H9 (cell line): ENCODE data around the gene GABRB1. TPM values are rescaled to one million over a fixed set of nuclear protein-coding genes. Genes with fewer than 3 reads are reported as not detected.

Source experiments
- DNase-seq: peaks from one replicate; pipeline ENCODE4 v3.0.0-alpha.2; 2017
- H2AFZ ChIP-seq: one replicate; pipeline ENCODE4 v1.6.1; 2013; ENCODE audit warnings: mild to moderate bottlenecking, low read length, control low read depth, moderate library complexity
- H2AK5ac ChIP-seq: 2 replicates; pipeline ENCODE4 v1.6.1; 2013; ENCODE audit warnings: low read length, control low read depth, mixed read lengths; ENCODE audit not compliant: insufficient read length
- H2BK120ac ChIP-seq: one replicate; pipeline ENCODE4 v1.6.1; 2013; ENCODE audit warnings: low read depth, mild to moderate bottlenecking, low read length, control low read depth, inconsistent platforms; ENCODE audit not compliant: poor library complexity, severe bottlenecking
- H2BK12ac ChIP-seq: 2 replicates; pipeline ENCODE4 v1.6.1; 2013; ENCODE audit warnings: low read length, control low read depth, mixed read lengths, low read depth; ENCODE audit not compliant: insufficient read length
- H2BK15ac ChIP-seq: 2 replicates; pipeline ENCODE4 v1.6.1; 2013; ENCODE audit warnings: low read depth, low read length, control low read depth
- H2BK20ac ChIP-seq: one replicate; pipeline ENCODE4 v1.6.1; 2013; ENCODE audit warnings: low read depth, mild to moderate bottlenecking, low read length, control low read depth, inconsistent platforms; ENCODE audit not compliant: poor library complexity, severe bottlenecking
- H2BK5ac ChIP-seq: 2 replicates; pipeline ENCODE4 v1.6.1; 2013; ENCODE audit warnings: low read length, control low read depth, mixed read lengths; ENCODE audit not compliant: insufficient read length
- H3K14ac ChIP-seq: 2 replicates; pipeline ENCODE4 v1.6.1; 2013; ENCODE audit warnings: low read length, control low read depth; ENCODE audit not compliant: insufficient read depth
- H3K18ac ChIP-seq: 2 replicates; pipeline ENCODE4 v1.6.1; 2013; ENCODE audit warnings: low read depth, mild to moderate bottlenecking, mixed read lengths, low read length, control low read depth; ENCODE audit not compliant: insufficient read length
- H3K23ac ChIP-seq: 2 replicates; pipeline ENCODE4 v1.6.1; 2013; ENCODE audit warnings: low read length, control low read depth, mixed read lengths, low read depth; ENCODE audit not compliant: insufficient read length
- H3K23me2 ChIP-seq: 2 replicates; pipeline ENCODE4 v1.6.1; 2013; ENCODE audit warnings: low read depth, mild to moderate bottlenecking, mixed read lengths, low read length, control low read depth; ENCODE audit not compliant: insufficient read length, poor library complexity, severe bottlenecking
- H3K27ac ChIP-seq: 2 replicates; pipeline ENCODE4 v1.5.1; 2013; ENCODE audit warnings: low read length, control low read depth, mixed read lengths, low read depth; ENCODE audit not compliant: insufficient read length
- H3K27me3 ChIP-seq: 2 replicates; pipeline ENCODE4 v1.6.1; 2013; ENCODE audit warnings: low read length, control low read depth, inconsistent platforms; ENCODE audit not compliant: insufficient read depth
- H3K4ac ChIP-seq: 2 replicates; pipeline ENCODE4 v1.6.1; 2013; ENCODE audit warnings: low read depth, mild to moderate bottlenecking, control low read depth, inconsistent platforms, low read length, moderate library complexity
- H3K4me1 ChIP-seq: 2 replicates; pipeline ENCODE4 v1.6.1; 2013; ENCODE audit warnings: low read length, control low read depth, inconsistent platforms; ENCODE audit not compliant: insufficient read depth
- H3K4me2 ChIP-seq: 2 replicates; pipeline ENCODE4 v1.6.1; 2013; ENCODE audit warnings: low read length, control low read depth, mixed read lengths; ENCODE audit not compliant: insufficient read length, insufficient read depth
- H3K56ac ChIP-seq: 2 replicates; pipeline ENCODE4 v1.6.1; 2013; ENCODE audit warnings: low read depth, mild to moderate bottlenecking, mixed read lengths, low read length, control low read depth; ENCODE audit not compliant: insufficient read length
- H3K79me1 ChIP-seq: 2 replicates; pipeline ENCODE4 v1.6.1; 2013; ENCODE audit warnings: low read depth, mild to moderate bottlenecking, moderate library complexity, low read length, control low read depth, inconsistent platforms; ENCODE audit not compliant: insufficient read depth, poor library complexity, severe bottlenecking
- H3K79me2 ChIP-seq: 2 replicates; pipeline ENCODE4 v1.6.1; 2013; ENCODE audit warnings: low read length, control low read depth, inconsistent platforms; ENCODE audit not compliant: insufficient read depth
- H3K9ac ChIP-seq: 2 replicates; pipeline ENCODE4 v1.6.1; 2013; ENCODE audit warnings: low read length, control low read depth, mixed read lengths; ENCODE audit not compliant: insufficient read length; ENCODE audit errors: extremely low read depth
- H3K9me3 ChIP-seq: one replicate; pipeline ENCODE4 v1.6.1; 2013; ENCODE audit warnings: low read depth, low read length, inconsistent platforms; ENCODE audit not compliant: control insufficient read depth
- H3T11ph ChIP-seq: one replicate; pipeline ENCODE4 v1.6.1; 2013; ENCODE audit warnings: mild to moderate bottlenecking, low read length, control low read depth, inconsistent platforms
- H4K20me1 ChIP-seq: one replicate; pipeline ENCODE4 v1.6.1; 2013; ENCODE audit not compliant: control insufficient read depth, insufficient read length, insufficient read depth
- H4K5ac ChIP-seq: 2 replicates; pipeline ENCODE4 v1.6.1; 2013; ENCODE audit warnings: low read depth, mild to moderate bottlenecking, mixed read lengths, low read length, control low read depth; ENCODE audit not compliant: insufficient read length
- H4K8ac ChIP-seq: replicated peaks from 2 replicates; pipeline ENCODE4 v1.6.1; 2013; ENCODE audit warnings: low read length, control low read depth, mixed read lengths, low read depth; ENCODE audit not compliant: insufficient read length
- H4K91ac ChIP-seq: 2 replicates; pipeline ENCODE4 v1.6.1; 2013; ENCODE audit warnings: low read depth, mild to moderate bottlenecking, moderate library complexity, mixed read lengths, low read length, control low read depth; ENCODE audit not compliant: insufficient read length
- H3K27ac Mint-ChIP-seq, 3 experiments: 2 replicates in 2 of 3; 3 replicates in 1 of 3; pipeline ENCODE4 v1.8.0; 2020 to 2021; ENCODE audit warnings: mixed read lengths in 3 of 3, mild to moderate bottlenecking in 1 of 3, moderate library complexity in 1 of 3
- H3K27me3 Mint-ChIP-seq: 2 replicates; pipeline ENCODE4 v1.8.0; 2021; ENCODE audit warnings: low read depth, mild to moderate bottlenecking, moderate library complexity, mixed read lengths
- H3K36me3 Mint-ChIP-seq, 3 experiments: 2 replicates in 2 of 3; 3 replicates in 1 of 3; pipeline ENCODE4 v1.8.0; 2020 to 2021; ENCODE audit warnings: low read depth in 3 of 3, mixed read lengths in 3 of 3; ENCODE audit not compliant: insufficient read depth in 1 of 3
- H3K4me1 Mint-ChIP-seq, 2 experiments: 2 replicates each; pipeline ENCODE4 v1.8.0; 2020; ENCODE audit warnings: mixed read lengths in 2 of 2
- H3K4me3 Mint-ChIP-seq, 2 experiments: 2 replicates in 1 of 2; 3 replicates in 1 of 2; pipeline ENCODE4 v1.8.0; 2020 to 2021; ENCODE audit warnings: mild to moderate bottlenecking in 2 of 2, mixed read lengths in 2 of 2, moderate library complexity in 1 of 2
- H3K9me3 Mint-ChIP-seq, 2 experiments: 2 replicates in 1 of 2; 3 replicates in 1 of 2; pipeline ENCODE4 v1.8.0; 2020; ENCODE audit warnings: mild to moderate bottlenecking in 2 of 2, mixed read lengths in 2 of 2, moderate library complexity in 1 of 2
- WGBS: extraction: QIAGEN DNeasy Blood & Tissue Kit; methylation state at CpG from one replicate; pipeline ENCODE4 v1.1.7; 2013; ENCODE audit warnings: missing lambda C conversion rate, low lambda C conversion rate, mixed read lengths; ENCODE audit not compliant: insufficient read length; ENCODE audit errors: extremely low coverage; 5-methylcytosine and 5-hydroxymethylcytosine counted together
- total RNA-seq: library from RNA; stranded (reverse); gene quantifications from 2 replicates; pipeline ENCODE4 v1.2.1, GENCODE V29; 2021
- TF ChIP-seq, protein P1 (sequence below): fragments of 200-600 bp; sonication (generic); conservative IDR thresholded peaks from 3 replicates; pipeline ENCODE4 v1.8.0; 2021; ENCODE audit warnings: antibody characterized with exemption, mild to moderate bottlenecking

GABRB1 gene
- total RNA-seq, 1 experiment from 2014 or later = 0.39 TPM

DNA sequence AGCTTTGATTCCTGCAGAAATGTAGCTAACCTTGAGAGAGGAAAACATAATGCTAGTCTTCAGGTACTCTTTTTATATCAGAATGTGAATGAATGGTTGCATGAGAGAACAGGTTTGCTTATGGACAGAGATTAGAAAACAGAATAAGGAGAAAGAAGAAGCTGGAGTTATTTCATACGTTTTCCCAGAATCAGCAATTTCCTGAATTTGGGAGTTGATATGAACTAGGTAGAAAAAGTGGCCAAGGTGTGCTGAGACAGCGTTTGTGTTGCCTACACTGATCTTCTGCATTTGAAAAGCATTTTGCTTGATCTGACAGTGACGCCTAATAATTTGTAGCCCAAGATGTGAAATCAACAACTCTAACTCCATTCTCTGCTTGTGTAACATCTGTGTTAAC lies 12.5 kb downstream of the GABRB1 start:
- Histone ChIP-seq H4K20me1 (no peaks in the 10 kb centered on the region), H4K5ac (no peak overlapping the region), H2BK120ac (no peak overlapping the region), H2AK5ac (no peak overlapping the region), H3K4me1 (no peaks in the 10 kb centered on the region), H3K23ac (no peak overlapping the region), H2BK20ac (no peak overlapping the region), H3K56ac (no peak overlapping the region), H3K9ac (no peak overlapping the region), H3T11ph (no peak overlapping the region), H3K79me2 (no peaks in the 10 kb centered on the region), H3K4me2 (no peak overlapping the region), H3K27me3 (no peaks in the 10 kb centered on the region), H4K91ac (no peak overlapping the region), H4K8ac (no peak overlapping the region), H3K23me2 (no peaks in the 10 kb centered on the region), H3K14ac (no peak overlapping the region), H3K18ac (no peak overlapping the region), H3K4ac (no peak overlapping the region), H2BK12ac (no peak overlapping the region), H3K27ac (no peak overlapping the region), H2BK15ac (no peak overlapping the region), H3K9me3 (no peaks in the 10 kb centered on the region), H3K79me1 (no peaks in the 10 kb centered on the region), H2AFZ (no peak overlapping the region), H2BK5ac (no peak overlapping the region)
- Mint-ChIP-seq H3K4me1 (no peaks in the 10 kb centered on the region), H3K27me3 (no peaks in the 10 kb centered on the region; the same call in 1 of the 2 replicates), H3K27ac (no peak overlapping the region), H3K9me3 (no peaks in the 10 kb centered on the region), H3K36me3 (no peaks in the 10 kb centered on the region), H3K4me3 (no peak overlapping the region)
- DNase-seq = no peak
- WGBS = no CpG with 5 or more reads among the region's 3 CpGs
- TF ChIP-seq, protein P1, sequence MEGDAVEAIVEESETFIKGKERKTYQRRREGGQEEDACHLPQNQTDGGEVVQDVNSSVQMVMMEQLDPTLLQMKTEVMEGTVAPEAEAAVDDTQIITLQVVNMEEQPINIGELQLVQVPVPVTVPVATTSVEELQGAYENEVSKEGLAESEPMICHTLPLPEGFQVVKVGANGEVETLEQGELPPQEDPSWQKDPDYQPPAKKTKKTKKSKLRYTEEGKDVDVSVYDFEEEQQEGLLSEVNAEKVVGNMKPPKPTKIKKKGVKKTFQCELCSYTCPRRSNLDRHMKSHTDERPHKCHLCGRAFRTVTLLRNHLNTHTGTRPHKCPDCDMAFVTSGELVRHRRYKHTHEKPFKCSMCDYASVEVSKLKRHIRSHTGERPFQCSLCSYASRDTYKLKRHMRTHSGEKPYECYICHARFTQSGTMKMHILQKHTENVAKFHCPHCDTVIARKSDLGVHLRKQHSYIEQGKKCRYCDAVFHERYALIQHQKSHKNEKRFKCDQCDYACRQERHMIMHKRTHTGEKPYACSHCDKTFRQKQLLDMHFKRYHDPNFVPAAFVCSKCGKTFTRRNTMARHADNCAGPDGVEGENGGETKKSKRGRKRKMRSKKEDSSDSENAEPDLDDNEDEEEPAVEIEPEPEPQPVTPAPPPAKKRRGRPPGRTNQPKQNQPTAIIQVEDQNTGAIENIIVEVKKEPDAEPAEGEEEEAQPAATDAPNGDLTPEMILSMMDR = no peak
